ENCODE data around the gene HS1BP3. TPM values are rescaled to one million over a fixed set of nuclear protein-coding genes. Genes with fewer than 3 reads are reported as not detected.

HS1BP3 gene
- total RNA-seq, 1 experiment from 2014 or later = 19.6 TPM

DNA sequence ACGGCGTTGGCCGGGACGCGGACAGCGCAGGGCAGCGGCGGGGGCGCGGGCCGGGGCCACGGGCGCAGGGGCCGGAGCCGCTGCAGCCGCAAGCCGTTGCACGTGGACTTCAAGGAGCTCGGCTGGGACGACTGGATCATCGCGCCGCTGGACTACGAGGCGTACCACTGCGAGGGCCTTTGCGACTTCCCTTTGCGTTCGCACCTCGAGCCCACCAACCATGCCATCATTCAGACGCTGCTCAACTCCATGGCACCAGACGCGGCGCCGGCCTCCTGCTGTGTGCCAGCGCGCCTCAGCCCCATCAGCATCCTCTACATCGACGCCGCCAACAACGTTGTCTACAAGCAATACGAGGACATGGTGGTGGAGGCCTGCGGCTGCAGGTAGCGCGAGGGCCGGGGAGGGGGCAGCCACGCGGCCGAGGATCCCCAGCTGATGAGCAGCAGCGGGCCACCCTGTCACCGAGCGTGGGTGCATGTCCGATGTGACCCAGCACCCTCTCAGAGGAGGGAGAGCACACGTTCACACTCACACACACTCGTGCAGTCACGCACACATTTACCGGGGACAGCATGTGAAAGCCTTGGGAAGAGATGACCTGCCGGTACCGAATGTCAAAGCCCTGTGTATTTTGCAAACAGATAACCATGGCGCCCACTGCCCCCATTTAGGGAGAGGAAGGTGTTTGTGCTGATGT is 20.3 kb upstream of the HS1BP3 start:
- Histone ChIP-seq H4K20me1 (ENCODE audit: low read length) (no peaks in the 10 kb centered on the region), H2AFZ (ENCODE audit: low read length) (no peak overlapping the region)

GRCh38 chr2:20670315-20671035 is 19.6 kb upstream of the HS1BP3 start:
- no peaks in the 10 kb centered on the region for H3F3A ChIP-seq (ENCODE audit: low read length, unreplicated experiment)
- no peak overlapping the region for H3K27ac ChIP-seq (ENCODE audit: low read length)
- no peaks in the 10 kb centered on the region for H4K20me1 ChIP-seq (ENCODE audit: low read length)
- no peaks in the 10 kb centered on the region for H3K9me3 ChIP-seq (ENCODE audit: low read length)
- no peak for ATAC-seq
- CTCF ChIA-PET = no interaction called here
- no peaks in the 10 kb centered on the region for H3K36me3 ChIP-seq (ENCODE audit: low read depth, low read length)
- H3K27me3 ChIP-seq (ENCODE audit: low read length) = peaks cover 28% of the 10 kb centered on the region
- H3K4me2 ChIP-seq (ENCODE audit: low read length) = no peak overlapping the region
- no peak overlapping the region for H3K4me3 ChIP-seq (ENCODE audit: low read length)
- TF ChIP-seq CTCF (conservative IDR thresholded peaks at IDR 0.05; ENCODE audit: low read depth, low read length) = no peak
- no peak for TF ChIP-seq EZH2phosphoT487 (IDR thresholded peaks at IDR 0.05; ENCODE audit: borderline replicate concordance, low read length)
- no peak for TF ChIP-seq EZH2 (IDR thresholded peaks at IDR 0.05; ENCODE audit: low read length, unreplicated experiment)
- no peak overlapping the region for H3K9ac ChIP-seq (ENCODE audit: low read length)
- H3K4me1 ChIP-seq (ENCODE audit: insufficient read depth, low read length) = peaks cover 9% of the 10 kb centered on the region
- BruUV-seq (replicated peaks) = no TSS peak
- POLR2A ChIA-PET (ENCODE audit: unreplicated experiment) = no interaction called here
- no peaks in the 10 kb centered on the region for H3K79me2 ChIP-seq (ENCODE audit: low read length)
- no peaks in the 10 kb centered on the region for H3K9me2 ChIP-seq (replicated peaks; ENCODE audit: low read length)
- DNase-seq = no peak
- H2AFZ ChIP-seq (ENCODE audit: low read length) = no peak overlapping the region
- intact Hi-C loops (cut with micrococcal nuclease) = no loop called here

More for the DNA sequence above, 20.3 kb upstream of the HS1BP3 start:
- H3K27me3 ChIP-seq (ENCODE audit: low read length) = peaks cover 21% of the 10 kb centered on the region
- H3F3A ChIP-seq (ENCODE audit: low read length, unreplicated experiment) = no peaks in the 10 kb centered on the region
- H3K36me3 ChIP-seq (ENCODE audit: low read depth, low read length) = no peaks in the 10 kb centered on the region
- ChIA-PET POLR2A (ENCODE audit: unreplicated experiment) (no interaction called here), CTCF (no interaction called here)
- H3K79me2 ChIP-seq (ENCODE audit: low read length) = no peaks in the 10 kb centered on the region
- no peak overlapping the region for H3K4me2 ChIP-seq (ENCODE audit: low read length)
- no TSS peak for BruUV-seq (replicated peaks)
- ATAC-seq = no peak
- H3K27ac ChIP-seq (ENCODE audit: low read length) = no peak overlapping the region
- no peaks in the 10 kb centered on the region for H3K9me3 ChIP-seq (ENCODE audit: low read length)
- TF ChIP-seq EZH2 (IDR thresholded peaks at IDR 0.05; ENCODE audit: low read length, unreplicated experiment) (no peak), CTCF (conservative IDR thresholded peaks at IDR 0.05; ENCODE audit: low read depth, low read length) (no peak), EZH2phosphoT487 (IDR thresholded peaks at IDR 0.05; ENCODE audit: borderline replicate concordance, low read length) (no peak)
- intact Hi-C loops (cut with micrococcal nuclease) = no loop called here
- peaks cover 9% of the 10 kb centered on the region for H3K4me1 ChIP-seq (ENCODE audit: insufficient read depth, low read length)
- H3K9me2 ChIP-seq (replicated peaks; ENCODE audit: low read length) = no peaks in the 10 kb centered on the region
- no peak overlapping the region for H3K9ac ChIP-seq (ENCODE audit: low read length)
- DNase-seq = no peak
- no peak overlapping the region for H3K4me3 ChIP-seq (ENCODE audit: low read length)

Measured in PC-3 (cell line).